Spleen (tissue), 7 donors: ENCODE measurements around the gene DOCK11.

Experiments used
- CTCF ChIP-seq, 11 experiments: fragments of 200-600 bp in 7 of 11; fragments of 450-650 bp in 4 of 11; sonication (generic) in 4 of 11; IDR thresholded peaks in 8 of 11; conservative IDR thresholded peaks in 3 of 11; 1 replicate in 7 of 11; 2 replicates in 4 of 11; pipeline versions ENCODE4 v1.4.0 to v1.8.0; 2016 to 2021; ENCODE audit warnings: antibody characterized with exemption in 11 of 11, inconsistent platforms in 4 of 11, mild to moderate bottlenecking in 1 of 11
- POLR2A ChIP-seq, 3 donors: fragments of 450-650 bp; IDR thresholded peaks; one replicate each; pipeline ENCODE4 v1.5.1; 2017; ENCODE audit warnings: antibody characterized with exemption in 3 of 3, mild to moderate bottlenecking in 1 of 3
- donor health status: DM: no; HTN: no; CAD: no; lungs with moderate emphysema.
- donor health status: DM: no; HTN: no; CAD: no.
- donor health status: DM: no; HTN: no; CAD: no.

DNA sequence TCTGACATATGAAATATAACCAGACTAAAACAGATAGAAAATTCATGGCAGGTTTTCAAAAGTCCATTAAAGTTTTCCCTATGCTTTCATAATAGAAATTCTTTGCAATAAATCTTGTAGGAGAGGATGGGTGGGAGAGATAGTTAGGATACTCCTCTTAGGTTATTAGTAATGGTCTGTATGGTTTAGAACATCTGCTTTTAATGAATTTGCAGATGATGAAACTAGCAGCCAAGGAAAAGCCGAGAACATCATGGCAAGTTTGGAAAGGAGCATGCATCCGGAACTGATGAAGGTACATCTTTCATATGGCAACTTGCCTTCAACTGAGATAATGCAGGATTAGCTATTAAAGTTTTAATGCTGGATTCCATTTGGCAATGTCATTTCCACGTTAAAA, 70.7 kb downstream of the DOCK11 start:
- TF ChIP-seq CTCF (IDR thresholded peaks at IDR 0.05 in 8 of 11, conservative IDR thresholded peaks at IDR 0.05 in 3 of 11): no peak
- no peak for TF ChIP-seq POLR2A (IDR thresholded peaks at IDR 0.05)
